ENCODE results near the gene ST6GALNAC6.

ST6GALNAC6 gene

GRCh38 chr9:127945338-127945737 is 45.9 kb upstream of the ST6GALNAC6 start:
- no peak for TF ChIP-seq TAF1 (IDR thresholded peaks at IDR 0.05; ENCODE audit: borderline replicate concordance, insufficient read depth, low read length)
- no peak for TF ChIP-seq POLR2AphosphoS5 (IDR thresholded peaks at IDR 0.05; ENCODE audit: low read depth, low read length)
- no peak for TF ChIP-seq SIN3A (IDR thresholded peaks at IDR 0.05; ENCODE audit: borderline replicate concordance, insufficient read depth, low read length)
- TF ChIP-seq REST (IDR thresholded peaks at IDR 0.05; ENCODE audit: insufficient read depth in 1 of 2, low read depth in 2 of 2, low read length in 2 of 2), result no peak
- no peak for TF ChIP-seq FOXP2 (optimal IDR thresholded peaks at IDR 0.05; ENCODE audit: borderline replicate concordance, extremely low read depth, extremely low read length, insufficient read depth)

- no peak for TF ChIP-seq SIN3A (IDR thresholded peaks at IDR 0.05; ENCODE audit: borderline replicate concordance, insufficient read depth, low read length)
- no peak for TF ChIP-seq POLR2AphosphoS5 (IDR thresholded peaks at IDR 0.05; ENCODE audit: low read depth, low read length)
Observed at GRCh38 chr9:127944586-127945218, 45.3 kb upstream of the ST6GALNAC6 start.

- no peak for TF ChIP-seq TAF1 (IDR thresholded peaks at IDR 0.05; ENCODE audit: borderline replicate concordance, insufficient read depth, low read length)
- no peak for TF ChIP-seq FOXP2 (optimal IDR thresholded peaks at IDR 0.05; ENCODE audit: borderline replicate concordance, extremely low read depth, extremely low read length, insufficient read depth)
- no peak for TF ChIP-seq REST (IDR thresholded peaks at IDR 0.05; ENCODE audit: insufficient read depth in 1 of 2, low read depth in 2 of 2, low read length in 2 of 2)
Observed at GRCh38 chr9:127943731-127944144, 44.3 kb upstream of the ST6GALNAC6 start.

DNA sequence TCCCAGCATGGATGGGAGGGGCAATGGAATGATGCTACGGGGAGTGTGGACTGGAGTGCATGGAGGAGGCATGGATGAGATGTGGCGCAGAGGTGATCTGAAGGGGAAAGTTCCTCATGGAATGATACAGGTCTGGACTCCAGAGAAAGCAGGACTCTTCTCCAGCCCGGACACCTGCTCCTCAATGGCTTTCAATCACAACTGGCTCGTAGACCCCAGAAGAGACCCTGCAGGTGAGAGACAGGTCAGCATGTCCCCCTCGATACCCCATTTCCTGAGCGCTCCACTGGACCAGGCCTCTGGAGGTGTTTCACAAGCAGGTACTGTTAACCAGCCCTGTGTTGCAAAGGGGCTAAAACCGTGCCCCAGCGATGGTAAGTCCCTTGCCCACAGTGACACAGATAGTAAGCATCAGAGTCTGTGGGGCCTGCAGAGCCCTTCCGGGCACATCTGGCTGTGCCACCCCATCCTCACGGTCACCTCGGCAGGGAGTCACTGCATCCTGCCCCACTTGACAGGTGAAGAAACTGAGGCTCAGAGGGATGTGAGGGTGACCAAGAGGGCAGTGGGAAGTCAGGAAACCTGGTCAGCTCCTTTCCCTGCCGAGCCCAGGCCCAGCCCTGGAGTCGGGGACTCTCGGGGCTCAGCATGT is 43.7 kb upstream of the ST6GALNAC6 start:
- TF ChIP-seq TAF1 (IDR thresholded peaks at IDR 0.05; ENCODE audit: borderline replicate concordance, insufficient read depth, low read length) (no peak), POLR2AphosphoS5 (IDR thresholded peaks at IDR 0.05; ENCODE audit: low read depth, low read length) (no peak), FOXP2 (optimal IDR thresholded peaks at IDR 0.05; ENCODE audit: borderline replicate concordance, extremely low read depth, extremely low read length, insufficient read depth) (no peak), REST (IDR thresholded peaks at IDR 0.05; ENCODE audit: insufficient read depth in 1 of 2, low read depth in 2 of 2, low read length in 2 of 2) (no peak), SIN3A (IDR thresholded peaks at IDR 0.05; ENCODE audit: borderline replicate concordance, insufficient read depth, low read length) (no peak)

DNA sequence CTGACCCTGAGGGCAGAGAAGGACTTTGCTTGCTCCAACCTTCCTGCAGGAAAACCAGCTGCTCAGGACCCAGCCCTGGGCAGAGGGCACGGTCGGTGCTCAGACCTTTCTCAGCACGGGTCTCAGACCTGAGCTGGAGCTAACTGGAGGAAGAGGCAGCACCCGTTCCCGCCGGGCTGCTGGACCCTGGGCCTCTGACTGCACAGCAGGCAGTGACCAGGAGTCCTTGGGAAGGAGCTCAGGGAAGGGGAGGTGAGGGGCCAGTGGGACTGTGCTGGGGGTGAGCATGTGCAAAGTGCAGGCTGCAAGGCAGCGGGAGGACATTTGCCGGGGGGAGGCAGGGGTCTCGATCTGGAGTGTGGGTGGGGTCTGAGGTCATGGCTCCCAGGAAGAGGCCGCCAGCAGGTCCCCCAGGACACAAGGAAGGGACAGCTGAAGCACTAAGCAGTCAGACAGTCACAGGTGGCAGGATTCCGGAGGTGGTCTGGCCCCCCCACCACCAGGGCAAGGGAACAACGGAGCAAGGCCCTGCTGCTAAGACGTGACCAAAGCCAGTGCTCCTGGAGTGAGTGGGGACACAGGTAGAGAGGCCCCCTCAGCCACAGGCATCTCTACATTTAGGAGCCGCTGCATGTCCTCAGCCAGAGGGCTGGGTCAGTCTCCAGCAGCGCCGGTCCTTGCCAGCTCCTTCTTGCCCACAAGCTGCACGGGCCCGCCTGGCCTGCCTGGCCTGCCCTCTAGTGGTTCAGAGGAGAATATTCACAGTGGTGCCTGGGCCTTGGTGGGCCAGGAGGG is 43.0 kb upstream of the ST6GALNAC6 start:
- TF ChIP-seq SIN3A (IDR thresholded peaks at IDR 0.05; ENCODE audit: borderline replicate concordance, insufficient read depth, low read length), result no peak
- no peak for TF ChIP-seq TAF1 (IDR thresholded peaks at IDR 0.05; ENCODE audit: borderline replicate concordance, insufficient read depth, low read length)
- TF ChIP-seq REST (IDR thresholded peaks at IDR 0.05; ENCODE audit: insufficient read depth in 1 of 2, low read depth in 2 of 2, low read length in 2 of 2), result no peak
- no peak for TF ChIP-seq POLR2AphosphoS5 (IDR thresholded peaks at IDR 0.05; ENCODE audit: low read depth, low read length)
- no peak for TF ChIP-seq FOXP2 (optimal IDR thresholded peaks at IDR 0.05; ENCODE audit: borderline replicate concordance, extremely low read depth, extremely low read length, insufficient read depth)
